NCI-H2029 (cell line): Measurements from ENCODE around the gene PCDHGA7.
"Not testable (repeated sequence)": the region's sequence is repeated elsewhere in the genome, so short reads cannot be mapped to it uniquely, and the experiment has no call there.

Source experiments
- DNase-seq: peaks from one replicate; lab custom pipeline; 2025; lab: John Stamatoyannopoulos, UW

PCDHGA7 gene

GRCh38 chr5:141382469-141383294 is at the start of gene PCDHGA7:
Gene PCDHGA7, plus strand, starts transcription at chr5:141382742. Its CDS starts 158 bp downstream, at chr5:141382900.
- DNase-seq: no peak

GRCh38 chr5:141338538-141339306 is 43.8 kb upstream of the PCDHGA7 start, which contains the start of gene PCDHGA2:
Gene PCDHGA2, plus strand, starts transcription at chr5:141338760.
- no peak for DNase-seq

GRCh38 chr5:141340781-141341354 is 41.7 kb upstream of the PCDHGA7 start:
- DNase-seq: not testable (repeated sequence)

- DNase-seq: no peak
These were observed 39.8 kb upstream of the PCDHGA7 start for GRCh38 chr5:141342773-141343172.

GRCh38 chr5:141343242-141343952 is 39.1 kb upstream of the PCDHGA7 start, which contains the start of gene PCDHGA3:
Gene PCDHGA3, plus strand, starts transcription at chr5:141343829. Its CDS starts 205 bp downstream, at chr5:141344034.
- no peak for DNase-seq

- DNase-seq: no peak
These were observed 38.5 kb upstream of the PCDHGA7 start for GRCh38 chr5:141343953-141344463.

- DNase-seq: no peak
These were observed 37.2 kb upstream of the PCDHGA7 start for GRCh38 chr5:141345327-141345726.

GRCh38 chr5:141346017-141346416 is 36.5 kb upstream of the PCDHGA7 start:
- not testable (repeated sequence) for DNase-seq

- DNase-seq: peak; percentile 48
These were observed 32.5 kb upstream of the PCDHGA7 start, which contains the start of gene PCDHGB1 for GRCh38 chr5:141349917-141350619. Gene PCDHGB1, plus strand, starts transcription at chr5:141350099. Its CDS starts 162 bp downstream, at chr5:141350261.

GRCh38 chr5:141351591-141351990 is 31.0 kb upstream of the PCDHGA7 start:
- no peak for DNase-seq

GRCh38 chr5:141354900-141355469 is 27.6 kb upstream of the PCDHGA7 start, which contains the start of gene PCDHGA4:
Gene PCDHGA4, plus strand, starts transcription at chr5:141355021. Its CDS starts 87 bp downstream, at chr5:141355108.
- DNase-seq: no peak

- no peak for DNase-seq
These were observed 26.9 kb upstream of the PCDHGA7 start for GRCh38 chr5:141355641-141356040.

GRCh38 chr5:141356133-141356532 is 26.4 kb upstream of the PCDHGA7 start:
- no peak for DNase-seq

GRCh38 chr5:141356950-141357349 is 25.6 kb upstream of the PCDHGA7 start:
- no peak for DNase-seq

GRCh38 chr5:141359790-141360426 is 22.6 kb upstream of the PCDHGA7 start, which contains the start of gene PCDHGB2:
Gene PCDHGB2, plus strand, starts transcription at chr5:141359994. Its CDS starts 142 bp downstream, at chr5:141360136.
- DNase-seq: peak; percentile 18

- DNase-seq: no peak
These were observed 21.9 kb upstream of the PCDHGA7 start for GRCh38 chr5:141360685-141361084.

- no peak for DNase-seq
These were observed 19.8 kb upstream of the PCDHGA7 start for GRCh38 chr5:141362719-141363118.

GRCh38 chr5:141363952-141364660 is 18.4 kb upstream of the PCDHGA7 start, which contains the start of gene PCDHGA5:
Gene PCDHGA5, plus strand, starts transcription at chr5:141364162. Its CDS starts 169 bp downstream, at chr5:141364331.
- no peak for DNase-seq
